ENCODE measurements around the gene KDM7A. TPM values are rescaled to one million over a fixed set of nuclear protein-coding genes. Genes with fewer than 3 reads are reported as not detected.

The KDM7A gene
- polyA plus RNA-seq, 1 of the 3 experiments (the other 2 are of a cell fraction) = 0.94 TPM

GRCh38 chr7:140078392-140078791 lies 98.4 kb downstream of the KDM7A start:
- ChIA-PET POLR2A (no interaction called here), CTCF (interaction anchor here (0.6 to 1.9 kb wide), 4 partner anchors 11 to 77 kb away, joined by 3 to 4 read pairs (median 4); partner anchors contain the start of gene PARP12)
- Histone ChIP-seq H3K4me3 (ENCODE audit: low read depth in 2 of 2, low read length in 1 of 2) (no peak overlapping the region), H3K9ac (no peak overlapping the region), H3K27ac (ENCODE audit: low read depth in 2 of 2, low read length in 1 of 2) (no peak overlapping the region; a peak in 1 of 4 replicates), H3K79me2 (ENCODE audit: insufficient read depth) (no peaks in the 10 kb centered on the region), H2AFZ (ENCODE audit: low read depth) (no peak overlapping the region), H3F3A (replicated peaks; ENCODE audit: insufficient read depth) (peaks cover 4% of the 10 kb centered on the region), H4K20me1 (ENCODE audit: insufficient read depth) (no peaks in the 10 kb centered on the region), H3K9me3 (no peaks in the 10 kb centered on the region), H3K27me3 (ENCODE audit: insufficient read depth) (no peaks in the 10 kb centered on the region), H3K4me1 (ENCODE audit: control insufficient read depth in 1 of 2, insufficient read depth in 2 of 2, low read depth in 1 of 2, low read length in 1 of 2) (peaks cover 0 to 30% of the 10 kb centered on the region in 2 experiments; a peak in 2 of 4 replicates), H3K4me2 (no peak overlapping the region), H3K36me3 (replicated peaks in 1 of 2; ENCODE audit: control insufficient read depth in 1 of 2, insufficient read depth in 2 of 2, low read length in 1 of 2) (no peaks in the 10 kb centered on the region), H3K9me2 (no peaks in the 10 kb centered on the region)
- no peak for DNase-seq
- TF ChIP-seq EP300 (IDR thresholded peaks at IDR 0.05; ENCODE audit: borderline replicate concordance in 1 of 2, low read depth in 1 of 2, low read length in 1 of 2) (no peak), USF1 (IDR thresholded peaks at IDR 0.05; ENCODE audit: borderline replicate concordance, low read depth) (no peak), ZBTB33 (IDR thresholded peaks at IDR 0.05; ENCODE audit: borderline replicate concordance, low read depth) (no peak), PBX3 (IDR thresholded peaks at IDR 0.05) (no peak), YY1 (IDR thresholded peaks at IDR 0.05; ENCODE audit: low read depth) (no peak), TAF1 (IDR thresholded peaks at IDR 0.05; ENCODE audit: borderline replicate concordance, low read depth, low read length) (no peak), SIN3A (IDR thresholded peaks at IDR 0.05; ENCODE audit: borderline replicate concordance, low read depth, low read length) (no peak)
- 91% methylated on average over 13 of the region's 13 CpGs for WGBS (ENCODE audit: low lambda C conversion rate)

- 76% methylated on average over 6 of the region's 6 CpGs for WGBS (ENCODE audit: low lambda C conversion rate)
- Histone ChIP-seq H3F3A (replicated peaks; ENCODE audit: insufficient read depth) (peaks cover under 1% of the 10 kb centered on the region), H4K20me1 (ENCODE audit: insufficient read depth) (no peaks in the 10 kb centered on the region), H3K36me3 (replicated peaks in 1 of 2; ENCODE audit: control insufficient read depth in 1 of 2, insufficient read depth in 2 of 2, low read length in 1 of 2) (no peaks in the 10 kb centered on the region), H3K4me3 (ENCODE audit: low read depth in 2 of 2, low read length in 1 of 2) (no peak overlapping the region), H3K4me2 (no peak overlapping the region), H3K9ac (no peak overlapping the region), H3K27ac (ENCODE audit: low read depth in 2 of 2, low read length in 1 of 2) (no peak overlapping the region), H2AFZ (ENCODE audit: low read depth) (no peak overlapping the region), H3K79me2 (ENCODE audit: insufficient read depth) (no peaks in the 10 kb centered on the region), H3K4me1 (ENCODE audit: control insufficient read depth in 1 of 2, insufficient read depth in 2 of 2, low read depth in 1 of 2, low read length in 1 of 2) (peaks cover 0 to 15% of the 10 kb centered on the region in 2 experiments; a peak in 1 of 4 replicates), H3K9me2 (no peaks in the 10 kb centered on the region), H3K9me3 (no peaks in the 10 kb centered on the region), H3K27me3 (ENCODE audit: insufficient read depth) (no peaks in the 10 kb centered on the region)
- CTCF ChIA-PET = interaction anchor here (1.1 kb wide), 1 partner anchor 9 kb away, joined by 3 read pairs; no protein-coding TSS in a partner anchor
- POLR2A ChIA-PET = no interaction called here
- TF ChIP-seq ZBTB33 (IDR thresholded peaks at IDR 0.05; ENCODE audit: borderline replicate concordance, low read depth) (no peak), FOXJ3 (CRISPR knock-in tag; IDR thresholded peaks at IDR 0.05) (no peak), NFIC (IDR thresholded peaks at IDR 0.05; ENCODE audit: borderline replicate concordance) (no peak), EZH2phosphoT487 (IDR thresholded peaks at IDR 0.05; ENCODE audit: borderline replicate concordance, low read depth) (no peak), MXI1 (IDR thresholded peaks at IDR 0.05; ENCODE audit: low read depth, low read length) (no peak), ELF1 (IDR thresholded peaks at IDR 0.05) (no peak), USF1 (IDR thresholded peaks at IDR 0.05; ENCODE audit: borderline replicate concordance, low read depth) (no peak), GATA2 (CRISPR knock-in tag; IDR thresholded peaks at IDR 0.05) (no peak), YY1 (IDR thresholded peaks at IDR 0.05; ENCODE audit: low read depth) (no peak)
- no peak for DNase-seq
Measured at GRCh38 chr7:140074780-140075179, 102.0 kb downstream of the KDM7A start.
